Kidney (tissue), 14 donors: ENCODE measurements around the gene SURF6. TPM values are rescaled to one million over a fixed set of nuclear protein-coding genes. Genes with fewer than 3 reads are reported as not detected.

ENCODE experiments used
- DNase-seq, 5 donors: peaks; one replicate each; pipeline ENCODE4 v3.0.0-alpha.2; 2013 to 2020
- FAIRE-seq: peaks from 2 replicates; lab custom pipeline; 2012; peaks lifted over from hg19 to GRCh38; lab: Jason Lieb, UNC
- H3K27ac ChIP-seq, 2 donors: one replicate each; pipeline ENCODE4 v1.7.0; 2013; ENCODE audit warnings: low read depth in 2 of 2, low read length in 2 of 2, inconsistent platforms in 1 of 2
- H3K27me3 ChIP-seq: one replicate; pipeline ENCODE4 v1.7.1; 2013; ENCODE audit warnings: low read length, inconsistent platforms; ENCODE audit not compliant: control insufficient read depth, insufficient read depth
- H3K36me3 ChIP-seq, 3 donors: one replicate each; pipeline versions ENCODE4 v1.7.0 to v1.7.1; 2013; ENCODE audit warnings: low read length in 3 of 3, control low read depth in 1 of 3, inconsistent platforms in 1 of 3; ENCODE audit not compliant: insufficient read depth in 3 of 3, control insufficient read depth in 2 of 3
- H3K4me1 ChIP-seq, 3 donors: one replicate each; pipeline versions ENCODE4 v1.7.0 to v1.7.1; 2013; ENCODE audit warnings: low read length in 3 of 3, inconsistent platforms in 1 of 3, low read depth in 1 of 3; ENCODE audit not compliant: control insufficient read depth in 2 of 3, insufficient read depth in 2 of 3
- H3K4me3 ChIP-seq, 3 donors: one replicate each; pipeline versions ENCODE4 v1.7.0 to v1.8.1; 2013; ENCODE audit warnings: low read length in 3 of 3, control low read depth in 1 of 3, inconsistent platforms in 1 of 3
- H3K9ac ChIP-seq, 3 donors: one replicate each; pipeline versions ENCODE4 v1.7.0 to v1.7.1; 2013; ENCODE audit warnings: low read length in 3 of 3, control low read depth in 1 of 3, inconsistent platforms in 1 of 3
- H3K9me3 ChIP-seq, 3 donors: one replicate each; pipeline versions ENCODE4 v1.7.0 to v1.7.1; 2013; ENCODE audit warnings: low read length in 3 of 3, control low read depth in 1 of 3, inconsistent platforms in 1 of 3; ENCODE audit not compliant: control insufficient read depth in 2 of 3, insufficient read depth in 1 of 3
- CTCF ChIP-seq: IDR thresholded peaks from 3 replicates; pipeline ENCODE4 v1.5.1; 2012; ENCODE audit warnings: mild to moderate bottlenecking, moderate library complexity, borderline replicate concordance; ENCODE audit not compliant: insufficient read depth; ENCODE audit errors: extremely low read depth
- intact Hi-C: fragments of 100-400 bp; cut with DNase I; formaldehyde crosslinking; loops from one replicate; pipeline ENCODE4 v1.11.1; 2022
- polyA plus RNA-seq: library from polyadenylated mRNA; stranded (reverse); fragments of 350-450 nt; fragmentation: Illumina TruSeq; extraction: RNeasy Lipid Tissue Mini Kit (QIAGEN cat#74804); gene quantifications from one replicate; pipeline ENCODE4 v1.2.3, GENCODE V29; 2014; ENCODE audit warnings: low read depth, low replicate concordance; ENCODE audit not compliant: insufficient read depth
- total RNA-seq: library from RNA; stranded (reverse); fragmentation: NEBNext Ultra II Directional; extraction: Animal tissue kit (Norgen Biotek cat#: 25700); gene quantifications from one replicate; pipeline ENCODE4 v1.2.1, GENCODE V29; 2021
- donor health status: control.
- donor health status: control.
- donor health status: control.
- donor health status: control.
- donor health status: control.
- donor health status: DM: yes; HTN: yes; CAD: no.
- donor health status: Normal renal cell carcinoma (clear cell type).

The SURF6 gene
- total and polyA plus RNA-seq, 2 donors from 2014 or later = 16.8 to 17.3 TPM

- DNase-seq = peak in 1 of 5 donors; percentile 43
- peaks cover 0 to 3% (median 0%) of the 10 kb centered on the region in 3 donors for H3K4me1 ChIP-seq
- H3K27ac ChIP-seq = no peak overlapping the region
- intact Hi-C loops = no loop called here
- no peak for FAIRE-seq
- no peak for TF ChIP-seq CTCF
- H3K9me3 ChIP-seq = no peaks in the 10 kb centered on the region
- no peak overlapping the region for H3K4me3 ChIP-seq
- no peaks in the 10 kb centered on the region for H3K36me3 ChIP-seq
- no peaks in the 10 kb centered on the region for H3K27me3 ChIP-seq
- no peak overlapping the region for H3K9ac ChIP-seq
Observed at GRCh38 chr9:133323991-133324703, 11.8 kb downstream of the SURF6 start.

- no peaks in the 10 kb centered on the region for H3K4me1 ChIP-seq
- no peak for TF ChIP-seq CTCF
- intact Hi-C loops = no loop called here
- H3K9me3 ChIP-seq = no peaks in the 10 kb centered on the region
- peak in 1 of 5 donors; percentile 41 for DNase-seq
- H3K27me3 ChIP-seq = no peaks in the 10 kb centered on the region
- no peaks in the 10 kb centered on the region for H3K36me3 ChIP-seq
- no peak overlapping the region for H3K27ac ChIP-seq
- no peak overlapping the region for H3K9ac ChIP-seq
- FAIRE-seq = no peak
- no peak overlapping the region for H3K4me3 ChIP-seq
Observed at GRCh38 chr9:133323211-133323610, 12.8 kb downstream of the SURF6 start.

- Histone ChIP-seq H3K4me1 (no peaks in the 10 kb centered on the region), H3K36me3 (no peaks in the 10 kb centered on the region), H3K9me3 (no peaks in the 10 kb centered on the region), H3K9ac (no peak overlapping the region), H3K27ac (no peak overlapping the region), H3K27me3 (no peaks in the 10 kb centered on the region), H3K4me3 (no peak overlapping the region)
- no peak for TF ChIP-seq CTCF
- FAIRE-seq = no peak
- intact Hi-C loops = no loop called here
- DNase-seq = peak in 1 of 5 donors; percentile 31
Observed at GRCh38 chr9:133322701-133323100, 13.3 kb downstream of the SURF6 start.
